Lower leg skin (tissue), 4 donors: ENCODE measurements around the gene DRAP1. TPM values are rescaled to one million over a fixed set of nuclear protein-coding genes. Genes with fewer than 3 reads are reported as not detected.
A peak's percentile ranks its signal among the peaks of the same experiment; 100 is the strongest.

ENCODE experiments used
- DNase-seq, 2 donors: peaks; one replicate each; pipeline ENCODE4 v3.0.0-alpha.2; 2019; ENCODE audit warnings: low spot score in 2 of 2
- H3K4me3 ChIP-seq: fragments of 200-600 bp; sonication (generic); 2 replicates; pipeline ENCODE4 v1.5.1; 2017; ENCODE audit warnings: mild to moderate bottlenecking, low read depth; ENCODE audit not compliant: poor library complexity, severe bottlenecking
- POLR2A ChIP-seq, 2 donors: fragments of 450-650 bp; IDR thresholded peaks; one replicate each; pipeline ENCODE4 v1.6.1; 2016 to 2017; ENCODE audit warnings: antibody characterized with exemption in 2 of 2, mild to moderate bottlenecking in 1 of 2, moderate library complexity in 1 of 2
- WGBS, 2 donors: methylation state at CpG; one replicate each; pipeline ENCODE4 v1.1.5; 2018; 5-methylcytosine and 5-hydroxymethylcytosine counted together
- intact Hi-C: fragments of 100-400 bp; cut with DNase I; formaldehyde crosslinking; loops from one replicate; pipeline ENCODE4 v1.15.0; 2023; ENCODE audit warnings: low total_unique reads
- total RNA-seq, 4 donors: library from RNA; depleted of rRNA; stranded (reverse); fragments of >200 nt; gene quantifications; one replicate each; pipeline ENCODE4 v1.1.0, GENCODE V29; 2016
- TF ChIP-seq, protein P1 (sequence below), 3 donors: fragments of 450-650 bp; IDR thresholded peaks; one replicate each; pipeline ENCODE4 v1.5.1; 2016; ENCODE audit warnings: antibody characterized with exemption in 3 of 3, mild to moderate bottlenecking in 3 of 3, moderate library complexity in 2 of 3

DRAP1 gene
- total RNA-seq, 4 donors from 2014 or later = 81.5 to 152 (median 107) TPM

DNA sequence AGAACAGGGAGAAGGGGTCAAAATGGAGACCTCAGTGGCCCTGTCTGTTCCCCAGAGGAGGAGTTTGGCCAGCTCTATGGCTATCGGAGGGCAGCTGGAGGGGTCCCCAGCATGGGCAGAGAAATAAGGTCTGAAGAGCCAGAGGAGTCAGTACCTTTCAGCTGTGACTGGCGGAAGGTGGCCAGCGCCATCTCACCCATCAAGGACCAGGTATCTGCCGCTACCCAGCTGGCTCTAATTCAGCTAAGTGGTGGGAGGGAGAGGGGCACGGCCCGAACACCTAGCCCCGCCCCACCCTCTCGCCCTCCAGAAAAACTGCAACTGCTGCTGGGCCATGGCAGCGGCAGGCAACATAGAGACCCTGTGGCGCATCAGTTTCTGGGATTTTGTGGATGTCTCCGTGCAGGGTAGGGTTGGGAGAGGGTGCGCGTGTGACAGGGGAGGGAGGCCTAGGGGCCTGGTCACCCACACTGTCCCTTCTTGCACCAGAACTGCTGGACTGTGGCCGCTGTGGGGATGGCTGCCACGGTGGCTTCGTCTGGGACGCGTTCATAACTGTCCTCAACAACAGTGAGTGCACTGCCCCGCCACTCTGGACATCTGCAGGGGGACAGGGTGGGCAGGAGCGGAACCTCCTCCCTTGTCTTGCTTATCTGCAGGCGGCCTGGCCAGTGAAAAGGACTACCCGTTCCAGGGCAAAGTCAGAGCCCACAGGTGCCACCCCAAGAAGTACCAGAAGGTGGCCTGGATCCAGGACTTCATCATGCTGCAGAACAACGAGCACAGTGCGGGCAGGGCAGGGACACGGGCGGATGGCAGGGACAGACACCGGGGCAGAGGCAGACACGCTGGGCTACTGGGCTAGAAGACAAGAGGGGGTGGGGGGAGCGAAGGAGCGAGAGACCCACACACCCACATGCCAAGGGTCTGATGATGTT lies 36.8 kb upstream of the DRAP1 start:
- DNase-seq = no peak
- intact Hi-C loops = loop anchor here (5.0 kb wide), 1 partner anchor 105 kb away; no protein-coding TSS in a partner anchor
- 88% methylated on average over 30 of the region's 30 CpGs for WGBS, 2 donors
- TF ChIP-seq POLR2A (IDR thresholded peaks at IDR 0.05) = no peak
- TF ChIP-seq, protein P1, sequence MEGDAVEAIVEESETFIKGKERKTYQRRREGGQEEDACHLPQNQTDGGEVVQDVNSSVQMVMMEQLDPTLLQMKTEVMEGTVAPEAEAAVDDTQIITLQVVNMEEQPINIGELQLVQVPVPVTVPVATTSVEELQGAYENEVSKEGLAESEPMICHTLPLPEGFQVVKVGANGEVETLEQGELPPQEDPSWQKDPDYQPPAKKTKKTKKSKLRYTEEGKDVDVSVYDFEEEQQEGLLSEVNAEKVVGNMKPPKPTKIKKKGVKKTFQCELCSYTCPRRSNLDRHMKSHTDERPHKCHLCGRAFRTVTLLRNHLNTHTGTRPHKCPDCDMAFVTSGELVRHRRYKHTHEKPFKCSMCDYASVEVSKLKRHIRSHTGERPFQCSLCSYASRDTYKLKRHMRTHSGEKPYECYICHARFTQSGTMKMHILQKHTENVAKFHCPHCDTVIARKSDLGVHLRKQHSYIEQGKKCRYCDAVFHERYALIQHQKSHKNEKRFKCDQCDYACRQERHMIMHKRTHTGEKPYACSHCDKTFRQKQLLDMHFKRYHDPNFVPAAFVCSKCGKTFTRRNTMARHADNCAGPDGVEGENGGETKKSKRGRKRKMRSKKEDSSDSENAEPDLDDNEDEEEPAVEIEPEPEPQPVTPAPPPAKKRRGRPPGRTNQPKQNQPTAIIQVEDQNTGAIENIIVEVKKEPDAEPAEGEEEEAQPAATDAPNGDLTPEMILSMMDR (IDR thresholded peaks at IDR 0.05) = no peak
- no peak overlapping the region for H3K4me3 ChIP-seq

GRCh38 chr11:65883058-65883761 lies 36.0 kb upstream of the DRAP1 start:
- intact Hi-C loops = loop anchor here (5.0 kb wide), 1 partner anchor 104 kb away; no protein-coding TSS in a partner anchor
- DNase-seq = no peak
- H3K4me3 ChIP-seq = no peak overlapping the region
- WGBS, 2 donors = 91 to 93% methylated on average over 13 of the region's 13 CpGs
- TF ChIP-seq POLR2A (IDR thresholded peaks at IDR 0.05) = no peak
- TF ChIP-seq, protein P1 (IDR thresholded peaks at IDR 0.05) = no peak

DNA sequence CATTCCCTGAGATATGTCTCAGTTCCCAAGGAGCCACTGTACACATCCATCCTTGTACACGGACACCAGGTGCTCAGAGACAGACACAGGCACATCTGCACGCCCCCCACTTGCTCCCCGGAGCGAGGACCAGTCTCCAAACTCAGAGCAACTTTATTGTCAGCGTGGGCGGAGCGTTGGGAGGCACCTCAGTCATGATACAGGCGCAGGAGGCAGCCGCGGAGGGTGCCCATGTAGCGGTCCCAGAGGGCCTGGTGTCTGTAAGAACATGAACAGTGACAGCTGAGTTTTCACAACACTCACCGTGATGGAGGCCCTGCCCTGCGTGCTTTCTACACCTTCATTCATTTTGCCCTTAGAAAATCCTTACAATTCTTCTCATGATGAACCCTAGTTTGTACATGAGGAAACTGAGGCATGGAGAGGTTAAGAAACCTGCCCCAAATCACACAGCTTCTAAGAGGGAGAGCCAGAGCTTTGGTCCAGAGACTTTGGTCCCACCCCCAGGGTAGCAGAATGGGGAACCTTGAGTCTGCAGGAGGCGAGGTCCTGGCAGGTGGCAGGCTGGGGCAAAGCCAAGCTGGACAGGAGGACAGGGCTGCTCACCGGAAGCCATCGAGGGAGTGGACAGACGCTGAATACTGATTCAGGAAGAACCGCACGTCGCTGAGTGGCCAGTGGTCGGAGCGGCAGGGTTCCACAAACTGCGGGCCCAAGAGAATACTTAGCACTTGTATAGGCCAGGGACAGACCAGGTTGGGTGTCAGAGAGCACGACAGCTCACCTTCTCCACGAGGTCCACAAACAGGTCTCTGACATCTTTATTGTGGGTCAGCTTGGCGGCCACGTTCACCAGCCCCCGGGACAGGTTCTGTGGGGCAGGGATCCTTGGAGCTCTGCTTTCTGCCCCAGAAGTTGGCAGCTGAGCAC lies 35.2 kb upstream of the DRAP1 start:
- H3K4me3 ChIP-seq = no peak overlapping the region
- intact Hi-C loops = loop anchor here (5.0 kb wide), 1 partner anchor 103 kb away; no protein-coding TSS in a partner anchor
- DNase-seq = no peak
- TF ChIP-seq, protein P1 (IDR thresholded peaks at IDR 0.05) = no peak
- no peak for TF ChIP-seq POLR2A (IDR thresholded peaks at IDR 0.05)
- 81 to 83% methylated on average over 28 of the region's 28 CpGs for WGBS, 2 donors

GRCh38 chr11:65884716-65885092 lies 34.5 kb upstream of the DRAP1 start:
- intact Hi-C loops = loop anchor here (5.0 kb wide), 1 partner anchor 103 kb away; no protein-coding TSS in a partner anchor
- peak; percentile 56 to 95 for DNase-seq
- no peak overlapping the region for H3K4me3 ChIP-seq
- WGBS, 2 donors = 0 to 22% methylated on average over 5 to 8 of the region's 9 CpGs
- no peak for TF ChIP-seq POLR2A (IDR thresholded peaks at IDR 0.05)
- TF ChIP-seq, protein P1 (IDR thresholded peaks at IDR 0.05) = peak in 1 of 3 donors; percentile 96

DNA sequence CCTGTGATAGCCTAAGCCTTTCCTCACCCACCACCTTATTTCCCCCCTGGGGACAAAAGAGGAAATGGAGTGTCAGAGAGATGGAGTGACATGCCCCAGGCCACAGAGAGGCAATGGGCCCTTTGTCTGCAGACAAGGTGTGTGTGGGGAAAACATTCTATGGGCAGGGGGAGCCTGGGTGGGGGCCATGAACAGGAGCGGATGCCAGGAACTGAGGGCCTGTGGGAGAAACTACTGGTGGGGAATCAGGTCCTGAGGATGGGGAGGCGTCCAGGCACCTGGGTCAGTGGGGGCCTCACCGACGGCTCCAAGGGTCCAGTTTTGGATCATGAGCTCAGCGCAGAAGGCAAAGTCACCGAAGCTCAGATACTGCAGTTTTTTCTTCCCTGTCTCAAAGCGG lies 34.0 kb upstream of the DRAP1 start:
- 81 to 83% methylated on average over 7 of the region's 7 CpGs for WGBS, 2 donors
- DNase-seq = no peak
- TF ChIP-seq, protein P1 (IDR thresholded peaks at IDR 0.05) = no peak
- no peak for TF ChIP-seq POLR2A (IDR thresholded peaks at IDR 0.05)
- H3K4me3 ChIP-seq = no peak overlapping the region
- intact Hi-C loops = no loop called here
